ENCODE measurements around the gene EPYC. TPM values are rescaled to one million over a fixed set of nuclear protein-coding genes. Genes with fewer than 3 reads are reported as not detected.

EPYC gene
- total and polyA plus RNA-seq, 12 donors: 0.78 TPM; not detected in 11

DNA sequence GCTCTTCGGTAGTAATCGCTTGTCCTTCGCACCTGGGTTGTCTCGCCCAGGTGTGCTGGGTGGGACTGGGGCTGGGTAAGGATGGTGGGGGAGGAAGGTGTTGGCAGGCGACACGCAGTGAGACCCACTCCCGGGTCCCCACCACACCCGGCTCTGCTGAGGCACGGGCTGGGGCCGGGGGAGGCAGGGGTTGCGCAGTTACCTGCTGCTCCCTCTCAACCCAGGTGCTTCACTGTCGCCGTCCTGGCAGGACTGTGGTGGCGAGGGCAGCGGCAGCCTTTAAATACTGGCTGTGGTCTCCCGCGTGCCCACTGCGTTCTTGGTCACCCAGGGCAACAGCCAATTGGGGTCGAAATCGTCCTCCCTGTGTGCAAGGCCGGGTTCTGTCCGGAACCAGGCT, 49.9 kb downstream of the EPYC start, which contains the start of gene CCER1:
Gene CCER1 (minus strand): TSS at position 256 of the 400 bp plus-strand sequence. CDS start 434 bp downstream, outside the sequence.
- Histone ChIP-seq H3K27ac (no peak within 1 kb of the TSS), H3K36me3 (replicated peaks in 1 of 2) (no peaks in the 10 kb centered on the region), H3K9me3 (replicated peaks in 1 of 3) (no peaks in the 10 kb centered on the region), H3K27me3 (no peaks in the 10 kb centered on the region), H3K4me3 (no peak within 1 kb of the TSS), H3K4me1 (replicated peaks in 1 of 2) (no peaks in the 10 kb centered on the region)
- WGBS, 4 donors: 93 to 98% (median 95%) methylated on average over 8 to 22 of the region's 22 CpGs
- no peak for DNase-seq
- intact Hi-C loops (cut with DNase I): loop anchor here in 1 of 2 donors (10.0 kb wide), 1 partner anchor 1410 kb away; no protein-coding TSS in a partner anchor
- TF ChIP-seq, protein P1, sequence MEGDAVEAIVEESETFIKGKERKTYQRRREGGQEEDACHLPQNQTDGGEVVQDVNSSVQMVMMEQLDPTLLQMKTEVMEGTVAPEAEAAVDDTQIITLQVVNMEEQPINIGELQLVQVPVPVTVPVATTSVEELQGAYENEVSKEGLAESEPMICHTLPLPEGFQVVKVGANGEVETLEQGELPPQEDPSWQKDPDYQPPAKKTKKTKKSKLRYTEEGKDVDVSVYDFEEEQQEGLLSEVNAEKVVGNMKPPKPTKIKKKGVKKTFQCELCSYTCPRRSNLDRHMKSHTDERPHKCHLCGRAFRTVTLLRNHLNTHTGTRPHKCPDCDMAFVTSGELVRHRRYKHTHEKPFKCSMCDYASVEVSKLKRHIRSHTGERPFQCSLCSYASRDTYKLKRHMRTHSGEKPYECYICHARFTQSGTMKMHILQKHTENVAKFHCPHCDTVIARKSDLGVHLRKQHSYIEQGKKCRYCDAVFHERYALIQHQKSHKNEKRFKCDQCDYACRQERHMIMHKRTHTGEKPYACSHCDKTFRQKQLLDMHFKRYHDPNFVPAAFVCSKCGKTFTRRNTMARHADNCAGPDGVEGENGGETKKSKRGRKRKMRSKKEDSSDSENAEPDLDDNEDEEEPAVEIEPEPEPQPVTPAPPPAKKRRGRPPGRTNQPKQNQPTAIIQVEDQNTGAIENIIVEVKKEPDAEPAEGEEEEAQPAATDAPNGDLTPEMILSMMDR (IDR thresholded peaks at IDR 0.05): no peak
- TF ChIP-seq POLR2A (IDR thresholded peaks at IDR 0.05): no peak

DNA sequence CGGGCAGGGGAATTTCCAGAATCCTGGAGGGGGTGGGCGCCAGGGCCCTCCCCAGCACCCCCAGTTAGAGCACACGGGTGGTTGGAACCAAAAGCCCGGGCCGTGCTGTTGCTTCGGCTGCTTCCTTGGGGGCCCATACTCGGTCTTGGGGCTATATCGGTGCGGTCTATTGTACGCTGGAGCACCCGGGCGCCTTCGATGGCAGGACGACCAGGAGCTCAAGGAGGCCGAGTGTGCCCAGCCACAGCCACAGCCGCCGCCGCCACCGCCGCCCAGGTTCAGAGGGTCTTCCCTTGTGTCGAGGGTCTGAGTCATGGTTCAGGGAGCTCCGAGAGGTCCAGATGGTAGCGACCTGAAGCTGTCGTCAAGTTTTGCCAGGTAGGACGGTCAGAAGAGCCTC, 50.3 kb downstream of the EPYC start:
- 87 to 97% (median 93%) methylated on average over 5 to 25 of the region's 25 CpGs for WGBS, 4 donors
- H3K4me3 ChIP-seq: no peak overlapping the region
- H3K9me3 ChIP-seq (replicated peaks in 1 of 3): no peaks in the 10 kb centered on the region
- H3K27me3 ChIP-seq: no peaks in the 10 kb centered on the region
- intact Hi-C loops (cut with DNase I): loop anchor here in 1 of 2 donors (10.0 kb wide), 1 partner anchor 1410 kb away; no protein-coding TSS in a partner anchor
- H3K4me1 ChIP-seq (replicated peaks in 1 of 2): no peaks in the 10 kb centered on the region
- no peak for DNase-seq
- no peak for TF ChIP-seq POLR2A (IDR thresholded peaks at IDR 0.05)
- TF ChIP-seq, protein P1 (IDR thresholded peaks at IDR 0.05): no peak
- no peaks in the 10 kb centered on the region for H3K36me3 ChIP-seq (replicated peaks in 1 of 2)
- H3K27ac ChIP-seq: no peak overlapping the region

GRCh38 chr12:90953956-90954421, 50.8 kb downstream of the EPYC start:
- H3K27me3 ChIP-seq: no peaks in the 10 kb centered on the region
- 77 to 86% (median 83%) methylated on average over 17 to 32 of the region's 32 CpGs for WGBS, 4 donors
- intact Hi-C loops (cut with DNase I): loop anchor here in 1 of 2 donors (10.0 kb wide), 1 partner anchor 1409 kb away; no protein-coding TSS in a partner anchor
- DNase-seq: no peak
- no peaks in the 10 kb centered on the region for H3K4me1 ChIP-seq (replicated peaks in 1 of 2)
- no peaks in the 10 kb centered on the region for H3K36me3 ChIP-seq (replicated peaks in 1 of 2)
- TF ChIP-seq POLR2A (IDR thresholded peaks at IDR 0.05): no peak
- TF ChIP-seq, protein P1 (IDR thresholded peaks at IDR 0.05): peak in 5 of 6 experiments; percentile 3 to 29 (median 9)
- no peak overlapping the region for H3K4me3 ChIP-seq
- H3K9me3 ChIP-seq (replicated peaks in 1 of 3): no peaks in the 10 kb centered on the region
- no peak overlapping the region for H3K27ac ChIP-seq

DNA sequence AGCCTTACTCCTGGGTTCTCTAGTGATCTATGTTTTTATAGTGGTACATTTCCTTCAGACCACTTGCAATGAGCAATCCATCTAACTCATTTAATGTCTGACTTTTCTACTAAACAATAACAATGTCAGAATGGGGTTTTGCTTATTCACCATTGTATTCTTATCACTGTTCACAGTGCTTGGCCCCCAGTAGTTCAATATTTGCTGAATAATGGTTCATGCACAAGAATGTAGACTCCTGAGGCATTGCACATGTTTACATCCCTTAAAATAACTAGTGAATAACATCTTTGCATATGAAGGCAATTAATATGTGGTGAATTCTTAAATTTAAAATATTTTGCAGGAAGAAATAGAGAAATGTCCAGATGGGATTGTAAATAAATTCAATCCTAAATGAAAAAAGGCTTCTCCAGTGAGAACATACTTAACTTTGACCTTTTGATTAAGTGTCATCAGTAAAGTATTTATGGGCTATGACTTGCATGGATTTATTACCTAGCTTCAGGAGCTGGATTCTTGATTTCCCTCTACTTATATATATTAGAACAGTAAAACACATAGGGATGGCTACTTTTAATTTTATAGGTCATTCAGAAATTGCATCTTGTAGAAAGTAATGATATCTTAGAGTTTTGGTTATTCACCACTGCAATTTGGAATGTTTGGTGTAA, 53.2 kb downstream of the EPYC start:
- DNase-seq: no peak
- intact Hi-C loops (cut with DNase I): loop anchor here in 1 of 2 donors (10.0 kb wide), 1 partner anchor 1407 kb away; no protein-coding TSS in a partner anchor

More for the DNA sequence above, 53.2 kb downstream of the EPYC start:
- Histone ChIP-seq H3K27me3 (no peaks in the 10 kb centered on the region), H3K4me3 (no peak overlapping the region), H3K9me3 (replicated peaks in 1 of 3) (no peaks in the 10 kb centered on the region), H3K27ac (no peak overlapping the region), H3K36me3 (replicated peaks in 1 of 2) (no peaks in the 10 kb centered on the region), H3K4me1 (replicated peaks in 1 of 2) (no peaks in the 10 kb centered on the region)
- TF ChIP-seq, protein P1 (IDR thresholded peaks at IDR 0.05): no peak
- TF ChIP-seq POLR2A (IDR thresholded peaks at IDR 0.05): no peak

Data from adrenal gland (tissue), 12 donors.